Hepatocyte (in vitro differentiated cells): ENCODE data around the gene ZFTA. TPM values are rescaled to one million over a fixed set of nuclear protein-coding genes. Genes with fewer than 3 reads are reported as not detected.

Source experiments
- DNase-seq: peaks from one replicate; pipeline ENCODE4 v3.0.0-alpha.2; 2016; ENCODE audit warnings: low spot score
- H2AFZ ChIP-seq: fragments of 200-600 bp; sonication (generic); 2 replicates; pipeline ENCODE4 v1.6.0; 2016; ENCODE audit warnings: antibody characterized with exemption, mild to moderate bottlenecking
- H3K27ac ChIP-seq: fragments of 200-600 bp; sonication (generic); 2 replicates; pipeline ENCODE4 v1.5.1; 2016; ENCODE audit warnings: mild to moderate bottlenecking
- H3K27me3 ChIP-seq: fragments of 200-600 bp; sonication (generic); 2 replicates; pipeline ENCODE4 v1.6.1; 2016
- H3K36me3 ChIP-seq: fragments of 200-600 bp; sonication (generic); replicated peaks from 2 replicates; pipeline ENCODE4 v1.5.1; 2016; ENCODE audit warnings: low read depth; ENCODE audit not compliant: insufficient read depth
- H3K4me1 ChIP-seq: fragments of 200-600 bp; sonication (generic); 2 replicates; pipeline ENCODE4 v1.5.1; 2016; ENCODE audit warnings: mild to moderate bottlenecking, moderate library complexity; ENCODE audit not compliant: insufficient read depth
- H3K4me2 ChIP-seq: fragments of 200-600 bp; sonication (generic); 2 replicates; pipeline ENCODE4 v1.6.0; 2016
- H3K4me3 ChIP-seq: fragments of 200-600 bp; sonication (generic); 2 replicates; pipeline ENCODE4 v1.5.1; 2016; ENCODE audit warnings: mild to moderate bottlenecking
- H3K79me2 ChIP-seq: fragments of 200-600 bp; sonication (generic); 2 replicates; pipeline ENCODE4 v1.6.0; 2017; ENCODE audit warnings: mild to moderate bottlenecking
- H3K9me2 ChIP-seq: fragments of 200-600 bp; sonication (generic); replicated peaks from 2 replicates; pipeline ENCODE4 v1.6.0; 2017; ENCODE audit warnings: mild to moderate bottlenecking; ENCODE audit not compliant: insufficient read depth
- H3K9me3 ChIP-seq: fragments of 200-600 bp; sonication (generic); 2 replicates; pipeline ENCODE4 v1.5.1; 2016; ENCODE audit warnings: low read depth, mild to moderate bottlenecking
- H4K20me1 ChIP-seq: fragments of 200-600 bp; sonication (generic); 2 replicates; pipeline ENCODE4 v1.6.0; 2016; ENCODE audit warnings: mild to moderate bottlenecking; ENCODE audit not compliant: insufficient read depth, poor library complexity, severe bottlenecking
- CTCF ChIP-seq: fragments of 200-600 bp; sonication (generic); IDR thresholded peaks from 2 replicates; pipeline ENCODE4 v1.5.1; 2016; ENCODE audit warnings: antibody characterized with exemption, mild to moderate bottlenecking; ENCODE audit not compliant: poor library complexity
- EZH2 ChIP-seq: fragments of 200-600 bp; sonication (generic); IDR thresholded peaks from 2 replicates; pipeline ENCODE4 v1.6.1; 2016; ENCODE audit warnings: antibody characterized with exemption, mild to moderate bottlenecking, borderline replicate concordance
- EZH2phosphoT487 ChIP-seq: fragments of 200-600 bp; sonication (generic); IDR thresholded peaks from one replicate; pipeline ENCODE4 v1.6.1; 2018; ENCODE audit warnings: antibody characterized with exemption, mild to moderate bottlenecking, low read depth, moderate library complexity; ENCODE audit not compliant: unreplicated experiment, severe bottlenecking
- WGBS: methylation state at CpG from one replicate; pipeline ENCODE4 v1.1.6; 2016; ENCODE audit warnings: low lambda C conversion rate; ENCODE audit errors: missing lambda C conversion rate; 5-methylcytosine and 5-hydroxymethylcytosine counted together
- polyA plus RNA-seq: library from polyadenylated mRNA; unstranded; fragments of >200 nt; fragmentation: Nextera tagmentation; extraction: Ambion mirVana; gene quantifications from 2 replicates; pipeline ENCODE4 v1.2.1, GENCODE V29; 2016
- total RNA-seq: library from RNA; depleted of rRNA; stranded (reverse); fragments of >200 nt; gene quantifications from 2 replicates; pipeline ENCODE4 v1.2.3, GENCODE V29; 2014

The ZFTA gene
- total RNA-seq (41.8 and 44.1 TPM in 2 replicates), polyA plus RNA-seq (12.3 and 14.7 TPM in 2 replicates)

GRCh38 chr11:63768237-63769041 lies at the start of gene ZFTA:
ZFTA (minus strand) TSS chr11:63768775; CDS start chr11:63768622, 153 bp downstream.
- H3K27me3 ChIP-seq = peaks cover 2% of the 10 kb centered on the region
- H3K9me3 ChIP-seq = no peaks in the 10 kb centered on the region
- H3K4me3 ChIP-seq = peak within 1 kb of the TSS; percentile 99
- WGBS = under 1% methylated on average over 50 of the region's 113 CpGs
- H3K36me3 ChIP-seq = no peaks in the 10 kb centered on the region
- no peaks in the 10 kb centered on the region for H3K9me2 ChIP-seq
- peak within 1 kb of the TSS; percentile 100 for H3K4me2 ChIP-seq
- peak within 1 kb of the TSS; percentile 93 for H3K27ac ChIP-seq
- peaks cover 42% of the 10 kb centered on the region for H4K20me1 ChIP-seq
- H3K4me1 ChIP-seq = peaks cover 47% of the 10 kb centered on the region
- H2AFZ ChIP-seq = peak within 1 kb of the TSS; percentile 86
- peak; percentile 88 for DNase-seq
- no peak for TF ChIP-seq EZH2phosphoT487
- TF ChIP-seq EZH2 = no peak
- peak; percentile 48 for TF ChIP-seq CTCF
- peaks cover 52% of the 10 kb centered on the region for H3K79me2 ChIP-seq

GRCh38 chr11:63817758-63818498 lies 49.4 kb upstream of the ZFTA start:
- no peak overlapping the region for H3K4me3 ChIP-seq
- H3K27ac ChIP-seq = no peak overlapping the region
- H2AFZ ChIP-seq = no peak overlapping the region
- H4K20me1 ChIP-seq = peaks cover 37% of the 10 kb centered on the region
- peaks cover 45% of the 10 kb centered on the region for H3K79me2 ChIP-seq
- H3K9me2 ChIP-seq = no peaks in the 10 kb centered on the region
- H3K4me2 ChIP-seq = no peak overlapping the region
- WGBS = 94% methylated on average over 27 of the region's 27 CpGs
- no peak for DNase-seq
- peaks cover 12% of the 10 kb centered on the region for H3K4me1 ChIP-seq
- H3K9me3 ChIP-seq = no peaks in the 10 kb centered on the region
- no peak for TF ChIP-seq CTCF
- no peaks in the 10 kb centered on the region for H3K36me3 ChIP-seq
- H3K27me3 ChIP-seq = no peaks in the 10 kb centered on the region

GRCh38 chr11:63816732-63817131 lies 48.2 kb upstream of the ZFTA start:
- H3K9me2 ChIP-seq = no peaks in the 10 kb centered on the region

More at GRCh38 chr11:63816732-63817131, 48.2 kb upstream of the ZFTA start:
- Histone ChIP-seq H3K27ac (no peak overlapping the region), H4K20me1 (peaks cover 37% of the 10 kb centered on the region), H3K4me2 (no peak overlapping the region), H3K4me3 (no peak overlapping the region), H3K79me2 (peaks cover 48% of the 10 kb centered on the region), H3K27me3 (no peaks in the 10 kb centered on the region), H2AFZ (no peak overlapping the region), H3K9me3 (no peaks in the 10 kb centered on the region), H3K36me3 (no peaks in the 10 kb centered on the region), H3K4me1 (peaks cover 12% of the 10 kb centered on the region)
- TF ChIP-seq EZH2phosphoT487 = no peak
- no peak for TF ChIP-seq EZH2
- TF ChIP-seq CTCF = no peak
- WGBS = 97% methylated on average over 3 of the region's 3 CpGs
- no peak for DNase-seq
